CD14-positive monocyte (primary cell): Measurements from ENCODE around the gene WNT6. TPM values are rescaled to one million over a fixed set of nuclear protein-coding genes. Genes with fewer than 3 reads are reported as not detected.

Experiments
- DNase-seq, 3 donors: peaks; one replicate each; pipeline ENCODE4 v3.0.0-alpha.2; 2011 to 2022
- H2AFZ ChIP-seq: 2 replicates; pipeline ENCODE4 v1.6.0; 2012; ENCODE audit warnings: mild to moderate bottlenecking, low read depth, low read length, inconsistent platforms; ENCODE audit not compliant: insufficient read depth, poor library complexity, severe bottlenecking
- H3K27ac ChIP-seq, 2 donors: 1 replicate in 1 of 2; 2 replicates in 1 of 2; pipeline ENCODE4 v1.5.1; 2012 to 2013; ENCODE audit warnings: low read length in 2 of 2, control low read depth in 1 of 2, inconsistent platforms in 1 of 2, low read depth in 1 of 2, mild to moderate bottlenecking in 1 of 2
- H3K27me3 ChIP-seq, 2 donors: one replicate each; pipeline versions ENCODE4 v1.6.0 to v1.6.1; 2011 to 2013; ENCODE audit warnings: low read length in 2 of 2; ENCODE audit not compliant: control insufficient read depth in 2 of 2, insufficient read depth in 2 of 2
- H3K36me3 ChIP-seq, 2 donors: replicated peaks in 1 of 2; 1 replicate in 1 of 2; 2 replicates in 1 of 2; pipeline versions ENCODE4 v1.5.1 to v1.6.1; 2012 to 2013; ENCODE audit warnings: low read length in 2 of 2, control low read depth in 1 of 2, inconsistent platforms in 1 of 2, mild to moderate bottlenecking in 1 of 2; ENCODE audit not compliant: insufficient read depth in 2 of 2, control insufficient read depth in 1 of 2
- H3K4me1 ChIP-seq, 2 donors: 1 replicate in 1 of 2; 2 replicates in 1 of 2; pipeline versions ENCODE4 v1.5.1 to v1.6.1; 2012 to 2013; ENCODE audit warnings: low read length in 2 of 2, control low read depth in 1 of 2, inconsistent platforms in 1 of 2, mild to moderate bottlenecking in 1 of 2, moderate library complexity in 1 of 2; ENCODE audit not compliant: insufficient read depth in 2 of 2, control insufficient read depth in 1 of 2
- H3K4me2 ChIP-seq: replicated peaks from 2 replicates; pipeline ENCODE3; 2012; ENCODE audit warnings: low read length, moderate library complexity, mild to moderate bottlenecking; ENCODE audit not compliant: poor library complexity, severe bottlenecking; ENCODE audit errors: extremely low read depth
- H3K4me3 ChIP-seq, 3 experiments: fragments of 200-600 bp in 1 of 3; sonication (generic) in 1 of 3; replicated peaks in 1 of 3; 1 replicate in 2 of 3; 2 replicates in 1 of 3; pipeline ENCODE4 v1.5.1; 2011 to 2013; ENCODE audit warnings: low read length in 3 of 3, mild to moderate bottlenecking in 3 of 3, control low read depth in 2 of 3, low read depth in 2 of 3, inconsistent platforms in 1 of 3, moderate library complexity in 1 of 3
- H3K79me2 ChIP-seq: 2 replicates; pipeline ENCODE4 v1.6.0; 2012; ENCODE audit warnings: mild to moderate bottlenecking, control low read depth, inconsistent platforms, low read length, moderate library complexity; ENCODE audit not compliant: insufficient read depth
- H3K9ac ChIP-seq: 2 replicates; pipeline ENCODE4 v1.6.0; 2017; ENCODE audit warnings: low read length, mild to moderate bottlenecking; ENCODE audit not compliant: insufficient read depth, poor library complexity, severe bottlenecking
- H3K9me3 ChIP-seq, 2 donors: replicated peaks in 1 of 2; 1 replicate in 1 of 2; 2 replicates in 1 of 2; pipeline versions ENCODE4 v1.5.1 to v1.6.1; 2012 to 2013; ENCODE audit warnings: low read length in 2 of 2, control low read depth in 1 of 2; ENCODE audit not compliant: control insufficient read depth in 1 of 2, insufficient read depth in 1 of 2
- H4K20me1 ChIP-seq: 2 replicates; pipeline ENCODE4 v1.6.0; 2012; ENCODE audit warnings: mild to moderate bottlenecking, low read length, control low read depth, moderate library complexity; ENCODE audit not compliant: insufficient read depth
- H3K27ac Mint-ChIP-seq, 7 donors: one replicate each; pipeline ENCODE4 v1.8.0; 2020; ENCODE audit warnings: mild to moderate bottlenecking in 7 of 7, mixed read lengths in 7 of 7, moderate library complexity in 6 of 7, inconsistent platforms in 2 of 7
- H3K27me3 Mint-ChIP-seq, 3 donors: one replicate each; pipeline ENCODE4 v1.8.0; 2021 to 2022; ENCODE audit warnings: low read depth in 3 of 3, mild to moderate bottlenecking in 3 of 3, mixed read lengths in 3 of 3, moderate library complexity in 3 of 3, inconsistent platforms in 1 of 3
- H3K36me3 Mint-ChIP-seq, 2 donors: one replicate each; pipeline ENCODE4 v1.8.0; 2020; ENCODE audit warnings: mixed read lengths in 2 of 2, inconsistent platforms in 1 of 2, mild to moderate bottlenecking in 1 of 2
- H3K4me1 Mint-ChIP-seq: one replicate; pipeline ENCODE4 v1.8.0; 2020; ENCODE audit warnings: mild to moderate bottlenecking, mixed read lengths
- H3K4me3 Mint-ChIP-seq, 2 donors: one replicate each; pipeline ENCODE4 v1.8.0; 2020; ENCODE audit warnings: mild to moderate bottlenecking in 2 of 2, mixed read lengths in 2 of 2, moderate library complexity in 1 of 2
- H3K9me3 Mint-ChIP-seq, 7 donors: one replicate each; pipeline ENCODE4 v1.8.0; 2020 to 2022; ENCODE audit warnings: mixed read lengths in 7 of 7, mild to moderate bottlenecking in 6 of 7, moderate library complexity in 6 of 7, inconsistent platforms in 2 of 7
- CTCF ChIP-seq: fragments of 200-600 bp; IDR thresholded peaks from one replicate; pipeline ENCODE4 v1.8.0; 2022; ENCODE audit warnings: antibody characterized with exemption, mild to moderate bottlenecking
- WGBS: methylation state at CpG from one replicate; pipeline ENCODE4 v1.1.5; 2013; ENCODE audit warnings: missing lambda C conversion rate; ENCODE audit not compliant: insufficient coverage; 5-methylcytosine and 5-hydroxymethylcytosine counted together
- intact Hi-C, 2 donors: fragments of 100-400 bp; cut with micrococcal nuclease; formaldehyde crosslinking; loops; one replicate each; pipeline versions ENCODE4 v1.15.0 to v1.15.1; 2023
- polyA plus RNA-seq, 3 donors: library from polyadenylated mRNA; depleted of rRNA in 1 of 3; unstranded in 2 of 3; stranded (reverse) in 1 of 3; fragments of 300-500 nt in 2 of 3; fragments of >200 nt in 1 of 3; fragmentation: Illumina TruSeq in 2 of 3; gene quantifications; 1 replicate in 2 of 3; 2 replicates in 1 of 3; pipeline ENCODE4 v1.2.3, GENCODE V29; 2012 to 2021

The WNT6 gene
- polyA plus RNA-seq, 3 donors = 0.27 to 0.65 (median 0.37) TPM

DNA sequence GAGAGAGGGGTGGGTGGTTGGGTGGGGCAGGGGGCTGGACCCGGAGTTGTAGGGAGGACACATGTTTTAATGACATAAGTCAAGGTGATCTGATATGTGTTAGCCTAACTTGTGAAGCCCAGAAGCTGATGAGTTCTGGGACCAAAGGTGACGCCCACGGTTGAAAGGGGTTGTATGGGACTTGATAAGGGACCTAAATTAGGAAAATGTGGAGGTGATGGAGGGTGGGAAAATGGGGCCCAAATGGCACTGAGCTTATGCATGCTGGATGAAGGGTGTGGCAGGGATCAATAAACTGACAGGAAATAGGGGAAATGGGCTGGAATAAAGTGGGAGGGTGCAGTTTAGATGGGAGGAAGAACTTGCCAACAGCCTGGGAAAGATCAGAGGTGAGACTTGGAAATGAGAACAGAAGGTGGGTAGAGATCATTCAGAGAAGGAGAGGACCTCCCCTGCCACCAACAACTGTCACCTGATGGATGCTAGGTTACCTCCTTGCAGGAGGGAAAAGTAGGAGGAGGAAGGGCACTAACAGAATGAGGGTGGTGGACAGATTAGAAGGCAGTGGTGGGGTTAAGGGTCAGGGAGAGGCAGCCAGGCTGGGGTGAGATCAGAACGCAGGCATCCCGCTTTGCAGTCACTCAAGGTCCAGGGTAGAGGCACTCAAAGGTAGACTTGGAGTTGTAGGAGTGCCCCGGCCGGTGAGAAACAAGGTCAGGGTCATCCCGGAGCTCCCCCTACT, 36.3 kb downstream of the WNT6 start:
- Mint-ChIP-seq H3K36me3 (peaks cover 4 to 9% of the 10 kb centered on the region in 2 donors), H3K4me1 (peaks cover 26% of the 10 kb centered on the region), H3K27ac (peak overlapping the region in 2 of 7 donors; percentile 26 to 61), H3K27me3 (peaks cover 91 to 95% (median 94%) of the 10 kb centered on the region in 3 donors), H3K9me3 (peaks cover 0 to 13% (median 2%) of the 10 kb centered on the region in 7 donors), H3K4me3 (peak overlapping the region in 1 of 2 donors; percentile 70)
- WGBS = 67% methylated on average over 3 of the region's 8 CpGs
- H3K9ac ChIP-seq = no peak overlapping the region
- no peak overlapping the region for H2AFZ ChIP-seq
- H3K4me3 ChIP-seq = no peak overlapping the region
- no peak overlapping the region for H3K4me2 ChIP-seq
- no peak for TF ChIP-seq CTCF
- peaks cover 72 to 95% of the 10 kb centered on the region in 2 donors for H3K27me3 ChIP-seq
- intact Hi-C loops = loop anchor here in 1 of 2 donors (2.0 kb wide), 1 partner anchor 19 kb away; no protein-coding TSS in a partner anchor
- no peak overlapping the region for H3K27ac ChIP-seq
- H3K36me3 ChIP-seq = no peaks in the 10 kb centered on the region
- no peaks in the 10 kb centered on the region for H4K20me1 ChIP-seq
- H3K79me2 ChIP-seq = no peaks in the 10 kb centered on the region
- DNase-seq = no peak
- peaks cover 0 to 44% of the 10 kb centered on the region in 2 donors for H3K9me3 ChIP-seq
- H3K4me1 ChIP-seq = peaks cover 9 to 34% of the 10 kb centered on the region in 2 donors

- intact Hi-C loops = loop anchor here in 1 of 2 donors (2.0 kb wide), 1 partner anchor 20 kb away; no protein-coding TSS in a partner anchor
- Histone ChIP-seq H3K79me2 (no peaks in the 10 kb centered on the region), H3K27ac (no peak overlapping the region), H3K9ac (no peak overlapping the region), H3K4me3 (no peak overlapping the region), H4K20me1 (no peaks in the 10 kb centered on the region), H3K36me3 (no peaks in the 10 kb centered on the region), H3K27me3 (peaks cover 77 to 94% of the 10 kb centered on the region in 2 donors), H3K4me1 (peaks cover 9 to 34% of the 10 kb centered on the region in 2 donors), H3K9me3 (peaks cover 0 to 44% of the 10 kb centered on the region in 2 donors), H3K4me2 (no peak overlapping the region), H2AFZ (no peak overlapping the region)
- Mint-ChIP-seq H3K4me1 (peaks cover 26% of the 10 kb centered on the region), H3K36me3 (peaks cover 4 to 9% of the 10 kb centered on the region in 2 donors), H3K9me3 (peaks cover 0 to 13% (median 4%) of the 10 kb centered on the region in 7 donors), H3K27ac (no peak overlapping the region), H3K27me3 (peaks cover 89 to 93% (median 91%) of the 10 kb centered on the region in 3 donors), H3K4me3 (peak overlapping the region in 1 of 2 donors; percentile 30)
- no peak for TF ChIP-seq CTCF
- under 1% methylated on average over 32 of the region's 40 CpGs for WGBS
- peak in 2 of 3 donors; percentile 23 to 69 for DNase-seq
Measured at GRCh38 chr2:218896501-218897393, 37.1 kb downstream of the WNT6 start.
